AG09319 (cell line): ENCODE results near the gene PIEZO1.
"Not testable (repeated sequence)": the region's sequence is repeated elsewhere in the genome, so short reads cannot be mapped to it uniquely, and the experiment has no call there.

Experiments used
- DNase-seq: peaks from one replicate; pipeline ENCODE4 v3.0.0-alpha.2; 2010; ENCODE audit warnings: low read depth; ENCODE audit errors: extremely low read depth
- CTCF ChIP-seq: IDR thresholded peaks from 2 replicates; pipeline ENCODE4 v1.5.1; 2011; ENCODE audit warnings: low read depth, mild to moderate bottlenecking, inconsistent platforms, low read length, moderate library complexity

The PIEZO1 gene

DNA sequence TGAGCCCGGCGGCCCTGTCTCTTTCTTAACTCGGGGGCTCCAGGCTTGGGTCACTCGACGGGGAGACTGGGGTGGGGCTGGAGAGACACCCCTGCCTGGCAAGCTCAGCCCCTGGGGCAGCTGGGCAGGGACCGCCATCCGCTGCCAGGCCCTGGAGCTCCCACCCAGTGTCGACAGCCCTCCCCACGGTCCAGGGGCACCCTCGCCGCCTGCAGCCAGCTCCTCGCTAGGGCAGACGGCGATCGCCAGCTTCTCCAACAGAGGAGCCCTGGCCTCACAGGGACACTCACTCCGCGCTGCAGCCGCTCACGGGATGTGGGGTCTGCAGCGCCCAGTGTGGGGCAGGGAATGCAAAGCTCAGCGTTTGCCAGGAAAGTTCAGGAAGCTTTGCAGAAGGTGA is 42.7 kb upstream of the PIEZO1 start:
- DNase-seq = no peak

GRCh38 chr16:88826070-88826840 is 41.2 kb upstream of the PIEZO1 start:
- DNase-seq = no peak
- TF ChIP-seq CTCF = no peak

More for the DNA sequence above, 42.7 kb upstream of the PIEZO1 start:
- no peak for TF ChIP-seq CTCF

DNA sequence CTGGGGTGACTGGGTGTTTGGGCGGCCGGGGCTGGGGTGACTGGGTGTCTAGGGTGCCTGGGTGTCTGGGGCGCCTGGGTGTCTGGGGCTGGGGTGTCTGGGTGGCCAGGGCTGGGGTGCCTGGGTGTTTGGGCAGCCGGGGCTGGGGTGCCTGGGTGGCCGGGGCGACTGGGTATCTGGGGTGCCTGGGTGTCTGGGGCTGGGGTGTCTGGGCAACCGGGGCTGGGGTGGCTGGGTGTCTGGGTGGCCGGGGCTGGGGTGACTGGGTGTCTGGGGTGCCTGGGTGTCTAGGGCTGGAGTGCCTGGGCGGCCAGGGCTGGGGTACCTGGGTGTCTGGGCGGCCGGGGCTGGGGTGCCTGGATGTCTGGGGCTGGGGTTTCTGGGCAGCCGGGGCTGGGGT is 40.1 kb upstream of the PIEZO1 start:
- DNase-seq = no peak
- TF ChIP-seq CTCF = no peak

GRCh38 chr16:88824256-88825077 is 39.4 kb upstream of the PIEZO1 start:
- TF ChIP-seq CTCF = no peak

GRCh38 chr16:88823646-88824045 is 38.6 kb upstream of the PIEZO1 start:
- DNase-seq = not testable (repeated sequence)

More at GRCh38 chr16:88824256-88825077, 39.4 kb upstream of the PIEZO1 start:
- DNase-seq = no peak

DNA sequence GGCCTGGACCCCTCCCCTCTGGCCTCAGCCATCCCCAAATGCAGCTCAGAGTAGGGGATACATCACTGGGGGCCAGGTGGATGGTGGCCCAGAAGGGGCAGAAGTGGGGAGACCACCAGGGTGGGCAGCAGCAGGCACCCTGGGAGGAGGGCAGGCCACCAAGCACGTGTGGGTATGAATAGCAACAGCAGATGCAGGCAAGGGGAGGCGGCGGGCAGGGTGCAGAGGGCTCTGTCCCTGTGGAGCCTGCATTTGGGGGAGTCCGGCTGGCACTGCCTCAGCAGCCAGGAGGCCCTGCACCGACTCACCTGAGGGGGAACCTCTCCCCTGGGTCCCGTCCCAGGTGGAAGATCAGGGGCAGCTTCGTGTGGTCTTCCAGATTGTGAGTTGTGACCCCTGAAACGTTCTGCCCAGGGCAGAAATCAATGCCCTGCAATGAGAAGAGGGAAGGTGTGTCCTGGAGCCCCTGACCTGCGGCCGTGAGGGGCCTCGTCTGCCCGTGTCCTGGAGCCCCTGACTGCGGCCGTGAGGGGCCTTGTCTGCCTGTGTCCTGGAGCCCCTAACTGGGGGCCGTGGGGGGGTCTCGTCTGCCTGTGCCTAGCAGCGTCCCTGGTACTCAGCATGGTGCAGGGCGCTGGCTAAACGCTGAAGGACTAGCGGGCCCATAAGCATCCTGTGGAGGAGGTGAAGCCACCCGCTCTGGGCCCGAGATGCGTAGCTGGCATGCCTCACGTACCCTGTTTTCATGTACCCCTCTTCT is 37.4 kb upstream of the PIEZO1 start:
- no peak for DNase-seq
- no peak for TF ChIP-seq CTCF

DNA sequence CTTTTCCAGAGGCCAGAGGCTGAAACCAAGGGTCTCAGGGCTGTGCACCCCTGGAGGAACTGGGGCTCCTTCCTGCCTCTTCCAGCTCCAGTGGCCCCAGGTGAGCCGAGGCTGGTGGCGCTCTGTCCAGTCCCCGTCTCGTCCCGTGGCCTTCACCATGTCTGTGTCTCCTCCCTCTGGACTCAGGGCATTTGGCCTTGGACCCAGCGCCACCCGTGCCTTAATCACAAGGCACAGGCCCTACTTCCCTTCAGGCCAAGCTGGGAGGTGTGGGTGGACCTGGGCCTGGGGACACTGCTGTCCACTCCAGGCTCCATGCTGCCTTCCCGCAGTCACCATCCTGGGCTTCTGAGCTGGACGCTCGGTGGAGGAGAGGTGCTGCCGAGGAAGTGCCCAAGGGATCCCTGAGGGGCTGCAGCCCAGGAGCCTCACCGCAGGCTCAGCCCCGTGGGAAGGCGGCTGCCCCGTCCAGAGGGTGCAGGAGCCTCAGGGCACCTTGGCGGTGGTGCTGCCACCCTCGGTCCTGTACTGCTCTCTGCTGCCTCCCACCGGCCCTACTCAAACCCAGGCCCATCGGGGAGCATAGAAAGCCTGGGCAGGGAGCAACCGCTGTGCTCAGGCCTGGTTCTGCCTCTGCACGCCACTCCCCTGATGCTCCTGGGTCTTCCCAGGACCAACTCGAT is 36.3 kb upstream of the PIEZO1 start:
- TF ChIP-seq CTCF = no peak
- DNase-seq = no peak
